ENCODE results near the gene OSBPL6.

Gene OSBPL6

GRCh38 chr2:178241844-178242551 is 47.7 kb downstream of the OSBPL6 start:
- no peak for DNase-seq

GRCh38 chr2:178242552-178242883 is 48.2 kb downstream of the OSBPL6 start:
- no peak for DNase-seq

GRCh38 chr2:178243961-178244360 is 49.6 kb downstream of the OSBPL6 start:
- DNase-seq, result no peak

- DNase-seq, result no peak
Measured at GRCh38 chr2:178244777-178245176, 50.5 kb downstream of the OSBPL6 start.

GRCh38 chr2:178246696-178247095 is 52.4 kb downstream of the OSBPL6 start:
- DNase-seq, result no peak

GRCh38 chr2:178247250-178247649 is 52.9 kb downstream of the OSBPL6 start:
- DNase-seq, result no peak

GRCh38 chr2:178250429-178250828 is 56.1 kb downstream of the OSBPL6 start:
- DNase-seq, result no peak

GRCh38 chr2:178251151-178251955 is 57.0 kb downstream of the OSBPL6 start:
- no peak for DNase-seq

- DNase-seq, result no peak
Measured at GRCh38 chr2:178256382-178257042, 62.2 kb downstream of the OSBPL6 start.

GRCh38 chr2:178257127-178257526 is 62.8 kb downstream of the OSBPL6 start:
- DNase-seq, result no peak

- DNase-seq, result no peak
Measured at GRCh38 chr2:178258916-178259315, 64.6 kb downstream of the OSBPL6 start.

- no peak for DNase-seq
Measured at GRCh38 chr2:178263159-178263860, 69.0 kb downstream of the OSBPL6 start.

GRCh38 chr2:178264211-178264610 is 69.9 kb downstream of the OSBPL6 start:
- no peak for DNase-seq

GRCh38 chr2:178265851-178266250 is 71.5 kb downstream of the OSBPL6 start:
- no peak for DNase-seq

GRCh38 chr2:178266445-178266844 is 72.1 kb downstream of the OSBPL6 start:
- no peak for DNase-seq

GRCh38 chr2:178267660-178268059 is 73.3 kb downstream of the OSBPL6 start:
- DNase-seq, result no peak

GRCh38 chr2:178268435-178268834 is 74.1 kb downstream of the OSBPL6 start:
- no peak for DNase-seq

- DNase-seq, result no peak
Measured at GRCh38 chr2:178269438-178270224, 75.3 kb downstream of the OSBPL6 start.

GRCh38 chr2:178270338-178270737 is 76.0 kb downstream of the OSBPL6 start:
- no peak for DNase-seq

- no peak for DNase-seq
Measured at GRCh38 chr2:178271094-178271493, 76.8 kb downstream of the OSBPL6 start.

GRCh38 chr2:178271629-178272333 is 77.5 kb downstream of the OSBPL6 start:
- DNase-seq, result no peak
